ENCODE results near the gene TNIP2. TPM values are rescaled to one million over a fixed set of nuclear protein-coding genes. Genes with fewer than 3 reads are reported as not detected.

The TNIP2 gene
- total RNA-seq, 2 experiments from 2014 or later = 26.2 to 32.1 TPM

- intact Hi-C loops (cut with micrococcal nuclease; ENCODE audit: unreplicated experiment) = no loop called here
- Histone ChIP-seq H3K27ac (ENCODE audit: low read depth, low read length, poor library complexity, severe bottlenecking) (no peak overlapping the region), H3K9me2 (ENCODE audit: insufficient read depth, low read length) (no peaks in the 10 kb centered on the region), H2AFZ (ENCODE audit: low read length) (no peak overlapping the region), H3K4me1 (ENCODE audit: insufficient read depth, low read length, poor library complexity, severe bottlenecking) (peaks cover 33% of the 10 kb centered on the region), H3K4me3 (ENCODE audit: low read depth, low read length, poor library complexity, severe bottlenecking) (no peak overlapping the region), H4K20me1 (ENCODE audit: insufficient read depth, low read length) (no peaks in the 10 kb centered on the region), H3K4me2 (ENCODE audit: low read length) (no peak overlapping the region), H3K79me2 (ENCODE audit: insufficient read depth, low read depth, low read length) (no peaks in the 10 kb centered on the region), H3K9me3 (ENCODE audit: low read length) (no peaks in the 10 kb centered on the region), H3K36me3 (ENCODE audit: insufficient read depth, low read length) (peaks cover 64% of the 10 kb centered on the region)
- TF ChIP-seq EZH2phosphoT487 (IDR thresholded peaks at IDR 0.05; ENCODE audit: borderline replicate concordance, low read depth, low read length) = no peak
- no peak for TF ChIP-seq CTCF (conservative IDR thresholded peaks at IDR 0.05; ENCODE audit: low read length)
- DNase-seq (ENCODE audit: low spot score) = no peak
- POLR2A ChIA-PET = interaction anchor here (0.7 kb wide), 1 partner anchor 16 kb away, joined by 4 read pairs; no protein-coding TSS in a partner anchor
- no TSS peak for BruUV-seq (replicated peaks)
- CTCF ChIA-PET (ENCODE audit: unreplicated experiment) = no interaction called here
These were observed 12.4 kb downstream of the TNIP2 start for GRCh38 chr4:2743518-2744445.

GRCh38 chr4:2742823-2743517 lies 13.2 kb downstream of the TNIP2 start:
- Histone ChIP-seq H3K9me3 (ENCODE audit: low read length) (no peaks in the 10 kb centered on the region), H3K4me2 (ENCODE audit: low read length) (no peak overlapping the region), H3K4me3 (ENCODE audit: low read depth, low read length, poor library complexity, severe bottlenecking) (no peak overlapping the region), H3K9me2 (ENCODE audit: insufficient read depth, low read length) (no peaks in the 10 kb centered on the region), H3K79me2 (ENCODE audit: insufficient read depth, low read depth, low read length) (no peaks in the 10 kb centered on the region), H2AFZ (ENCODE audit: low read length) (no peak overlapping the region), H3K27ac (ENCODE audit: low read depth, low read length, poor library complexity, severe bottlenecking) (no peak overlapping the region), H3K4me1 (ENCODE audit: insufficient read depth, low read length, poor library complexity, severe bottlenecking) (peaks cover 26% of the 10 kb centered on the region), H3K36me3 (ENCODE audit: insufficient read depth, low read length) (peaks cover 63% of the 10 kb centered on the region), H4K20me1 (ENCODE audit: insufficient read depth, low read length) (no peaks in the 10 kb centered on the region)
- no peak for DNase-seq (ENCODE audit: low spot score)
- TF ChIP-seq EZH2phosphoT487 (IDR thresholded peaks at IDR 0.05; ENCODE audit: borderline replicate concordance, low read depth, low read length) (no peak), CTCF (conservative IDR thresholded peaks at IDR 0.05; ENCODE audit: low read length) (no peak)
- ChIA-PET CTCF (ENCODE audit: unreplicated experiment) (no interaction called here), POLR2A (no interaction called here)
- BruUV-seq (replicated peaks) = no TSS peak
- intact Hi-C loops (cut with micrococcal nuclease; ENCODE audit: unreplicated experiment) = no loop called here
